GM18870 (cell line): ENCODE measurements around the gene NOXO1.

Experiments used
- ATAC-seq: cut with Tn5 transposase; IDR thresholded peaks from one replicate; pipeline ENCODE4 v1.9.1; 2021; ENCODE audit warnings: moderate library complexity; ENCODE audit not compliant: unreplicated experiment

The NOXO1 gene

GRCh38 chr16:1980030-1980769 is 1.1 kb downstream of the NOXO1 start:
- ATAC-seq = no peak

DNA sequence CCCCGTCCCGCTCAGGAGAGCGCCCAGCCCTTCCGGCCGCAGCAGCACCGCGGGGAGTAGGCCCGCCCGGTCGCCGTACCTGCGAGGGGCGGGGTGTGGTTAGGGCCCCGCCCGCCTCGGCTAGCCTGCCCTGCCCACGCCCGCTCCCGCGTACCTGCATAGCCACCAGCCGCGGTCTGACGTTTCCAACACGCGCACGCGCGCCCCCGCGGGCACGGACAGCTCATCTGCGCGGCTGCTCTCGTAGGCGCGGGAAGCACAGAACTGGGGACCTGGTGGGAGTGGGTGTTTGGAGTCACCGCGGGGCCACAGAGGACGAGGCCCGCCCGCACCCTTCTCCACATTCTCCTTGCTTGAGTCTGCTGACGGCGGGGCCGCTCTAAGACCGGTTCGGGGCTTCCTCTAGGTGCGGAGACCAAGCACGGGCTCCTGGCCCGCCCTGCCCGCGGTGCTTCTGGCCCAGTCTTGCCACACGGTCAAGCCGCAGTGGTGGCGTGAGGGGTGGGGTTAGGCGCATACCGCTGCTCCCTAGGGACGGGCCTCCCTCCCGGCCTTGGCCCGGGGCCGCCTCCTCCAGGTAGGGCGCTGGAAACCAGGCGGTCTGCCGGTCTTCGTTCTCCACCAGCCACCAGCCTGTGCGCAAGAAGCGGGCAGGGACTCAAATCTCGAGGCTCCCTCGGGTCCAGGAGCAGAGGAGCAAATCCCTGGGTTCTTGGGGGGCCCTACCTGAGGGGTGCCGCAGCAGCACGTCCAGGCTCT is 1.8 kb downstream of the NOXO1 start:
- no peak for ATAC-seq

DNA sequence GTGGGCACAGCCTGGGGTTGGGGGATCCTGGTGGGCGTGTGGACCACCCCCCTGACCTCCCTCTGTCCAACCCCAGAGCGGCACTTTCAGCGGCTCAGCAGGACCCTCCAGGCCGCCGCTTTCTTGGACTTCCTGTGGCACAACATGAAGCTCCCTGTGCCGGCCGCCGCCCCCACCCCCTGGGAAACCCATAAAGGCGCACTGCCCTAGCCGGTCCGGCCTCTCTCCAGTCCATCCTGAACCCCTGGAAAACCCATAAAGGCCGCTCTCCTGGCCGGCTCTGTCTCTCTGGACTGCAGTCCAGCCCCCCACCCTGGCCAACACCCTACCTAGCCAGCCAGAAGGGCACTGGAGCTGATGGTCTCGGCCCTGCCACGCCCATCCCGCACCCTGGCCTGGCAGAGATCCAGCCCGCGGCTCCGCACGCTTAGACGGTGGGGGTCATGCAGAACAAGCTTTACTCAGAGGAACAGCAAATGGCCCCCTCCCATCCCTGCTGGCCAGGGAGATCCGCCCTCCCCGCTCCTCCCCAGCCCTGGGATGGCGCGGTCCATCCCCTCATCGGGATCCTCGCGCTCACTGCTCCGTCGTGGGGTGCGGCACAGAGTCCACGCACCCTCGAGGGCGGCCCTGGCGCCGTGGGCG is 2.7 kb downstream of the NOXO1 start:
- ATAC-seq = no peak

GRCh38 chr16:1977875-1978268 is 3.4 kb downstream of the NOXO1 start:
- ATAC-seq = no peak

DNA sequence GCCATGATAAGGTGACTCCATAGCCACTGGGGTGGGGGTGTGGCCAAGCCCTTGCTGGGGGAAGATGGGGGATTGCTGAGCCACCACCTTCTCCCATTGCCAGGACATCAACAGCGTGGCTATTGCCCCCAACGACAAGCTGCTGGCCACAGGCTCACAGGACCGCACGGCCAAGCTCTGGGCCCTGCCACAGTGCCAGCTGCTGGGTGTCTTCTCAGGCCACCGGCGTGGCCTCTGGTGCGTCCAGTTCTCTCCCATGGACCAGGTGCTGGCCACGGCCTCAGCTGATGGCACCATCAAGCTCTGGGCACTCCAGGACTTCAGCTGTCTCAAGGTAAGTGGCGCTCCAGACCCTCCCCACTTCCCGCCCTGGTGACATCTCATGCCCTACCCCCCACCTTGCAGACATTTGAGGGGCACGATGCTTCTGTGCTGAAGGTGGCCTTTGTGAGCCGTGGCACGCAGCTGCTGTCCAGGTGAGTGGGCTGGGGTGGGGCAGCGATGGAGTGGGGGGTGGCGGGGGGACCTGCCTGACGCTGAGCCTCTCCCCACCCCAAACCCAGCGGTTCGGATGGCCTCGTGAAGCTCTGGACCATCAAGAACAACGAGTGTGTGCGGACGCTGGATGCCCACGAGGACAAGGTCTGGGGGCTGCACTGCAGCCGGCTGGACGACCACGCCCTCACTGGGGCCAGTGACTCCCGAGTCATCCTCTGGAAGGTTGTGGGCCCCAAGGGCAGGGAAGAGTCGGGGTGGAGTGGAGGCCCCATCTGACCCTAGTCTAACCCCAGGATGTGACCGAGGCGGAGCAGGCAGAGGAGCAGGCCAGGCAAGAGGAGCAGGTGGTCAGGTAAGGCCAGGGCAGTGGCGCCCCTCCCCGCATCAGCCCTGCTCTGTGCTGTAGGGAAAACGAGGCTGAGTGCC is 4.1 kb downstream of the NOXO1 start:
- ATAC-seq = no peak

- ATAC-seq = no peak
Observed at GRCh38 chr16:1976216-1976520, 5.1 kb downstream of the NOXO1 start.

- ATAC-seq = no peak
Observed at GRCh38 chr16:1975432-1976215, 5.6 kb downstream of the NOXO1 start.

- no peak for ATAC-seq
Observed at GRCh38 chr16:1974157-1975070, 6.9 kb downstream of the NOXO1 start.

GRCh38 chr16:1973461-1974156 is 7.7 kb downstream of the NOXO1 start:
- ATAC-seq = no peak

DNA sequence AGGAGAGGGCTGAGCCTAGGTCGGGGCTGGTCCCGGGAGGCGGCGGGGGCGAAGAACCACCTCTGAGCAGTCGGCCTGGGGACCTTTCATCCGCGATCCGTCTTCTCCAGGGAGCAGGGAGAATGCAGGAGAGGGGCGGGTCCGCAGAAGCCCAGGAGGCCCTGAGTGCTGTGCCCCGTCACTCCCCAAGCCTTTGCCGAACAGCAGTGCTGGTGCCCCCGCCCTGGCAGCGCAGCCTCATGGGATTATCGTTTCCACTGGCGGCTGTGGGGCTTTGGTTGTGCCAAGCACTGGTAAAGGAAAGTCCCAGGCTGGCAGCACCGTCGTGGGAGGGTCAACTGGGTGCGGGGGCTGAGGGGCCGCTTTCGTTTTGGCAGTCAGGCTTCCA is 8.8 kb downstream of the NOXO1 start:
- ATAC-seq = no peak

GRCh38 chr16:1971796-1972489 is 9.3 kb downstream of the NOXO1 start, which contains the start of gene TBL3:
TBL3 (plus strand) TSS chr16:1972053; CDS start chr16:1972165, 112 bp downstream.
- ATAC-seq = peak; percentile 43

GRCh38 chr16:1968146-1968953 is 12.9 kb downstream of the NOXO1 start:
- no peak for ATAC-seq

- ATAC-seq = no peak
Observed at GRCh38 chr16:1966460-1966859, 14.8 kb downstream of the NOXO1 start, which contains the start of gene RNF151. RNF151 (plus strand) TSS chr16:1966856; CDS start chr16:1966882, 26 bp downstream.

- ATAC-seq = no peak
Observed at GRCh38 chr16:1965396-1966001, 15.8 kb downstream of the NOXO1 start.

DNA sequence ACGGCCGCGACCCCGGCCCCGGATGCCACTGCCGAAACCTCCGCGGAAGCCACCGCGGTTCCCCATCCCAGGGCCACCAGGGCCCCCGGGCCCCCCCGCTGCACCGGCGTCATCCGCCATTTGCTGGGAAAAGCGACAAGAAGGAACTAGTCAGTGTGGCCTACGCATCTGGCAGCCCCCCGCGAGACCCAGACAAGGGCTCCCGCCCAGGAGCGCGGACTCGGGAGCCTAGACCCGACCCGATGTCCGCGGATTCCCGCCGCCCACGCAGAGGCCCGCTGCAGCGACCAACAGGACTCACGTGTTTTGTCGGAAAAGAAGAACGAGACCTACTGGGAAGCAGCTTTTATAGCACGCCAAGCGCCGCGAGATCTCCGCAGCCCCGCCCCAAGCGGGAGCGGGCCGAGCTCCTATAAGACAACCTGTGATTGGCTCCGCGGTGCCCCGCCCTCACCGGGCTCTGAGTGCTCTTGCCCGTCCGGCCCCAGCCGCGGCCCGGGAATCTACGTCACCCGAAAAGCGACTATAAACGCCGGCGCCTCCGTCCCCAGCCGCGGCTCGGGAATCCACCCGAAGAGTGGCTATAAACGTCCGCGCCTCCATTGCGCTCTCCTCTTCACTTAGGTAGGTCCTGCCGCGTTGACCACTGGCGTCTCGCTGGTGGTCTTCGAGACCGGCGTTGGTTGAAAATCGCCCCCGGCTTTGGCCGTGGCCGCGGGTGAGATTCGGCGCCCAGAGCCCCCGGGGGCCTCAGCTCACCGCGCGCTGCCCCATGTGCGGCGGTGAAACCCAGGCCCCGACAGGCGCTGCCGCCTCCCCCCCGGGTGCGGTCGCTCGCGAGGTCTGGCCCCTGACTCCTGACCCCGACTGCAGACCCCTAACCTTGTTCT is 16.5 kb downstream of the NOXO1 start, which contains the start of gene RPS2:
RPS2 (minus strand) TSS at position 321 of the 890 bp plus-strand sequence; CDS start at position 120, 201 bp downstream.
- ATAC-seq = peak; percentile 79
